Fibroblast of mammary gland (primary cell): Measurements from ENCODE around the gene KCNQ1.

ENCODE experiments used
- DNase-seq: peaks from one replicate; pipeline ENCODE4 v3.0.0-alpha.2; 2010; ENCODE audit warnings: low read depth
- H3K4me3 ChIP-seq: 2 replicates; pipeline ENCODE4 v1.5.1; 2011; ENCODE audit warnings: low read depth, mild to moderate bottlenecking, low read length, moderate library complexity; ENCODE audit not compliant: control insufficient read depth
- TF ChIP-seq, protein P1 (sequence below): conservative IDR thresholded peaks from 2 replicates; pipeline ENCODE4 v1.5.1; 2011; ENCODE audit warnings: low read depth, low read length, inconsistent platforms; ENCODE audit not compliant: control insufficient read depth, insufficient read depth

The KCNQ1 gene

DNA sequence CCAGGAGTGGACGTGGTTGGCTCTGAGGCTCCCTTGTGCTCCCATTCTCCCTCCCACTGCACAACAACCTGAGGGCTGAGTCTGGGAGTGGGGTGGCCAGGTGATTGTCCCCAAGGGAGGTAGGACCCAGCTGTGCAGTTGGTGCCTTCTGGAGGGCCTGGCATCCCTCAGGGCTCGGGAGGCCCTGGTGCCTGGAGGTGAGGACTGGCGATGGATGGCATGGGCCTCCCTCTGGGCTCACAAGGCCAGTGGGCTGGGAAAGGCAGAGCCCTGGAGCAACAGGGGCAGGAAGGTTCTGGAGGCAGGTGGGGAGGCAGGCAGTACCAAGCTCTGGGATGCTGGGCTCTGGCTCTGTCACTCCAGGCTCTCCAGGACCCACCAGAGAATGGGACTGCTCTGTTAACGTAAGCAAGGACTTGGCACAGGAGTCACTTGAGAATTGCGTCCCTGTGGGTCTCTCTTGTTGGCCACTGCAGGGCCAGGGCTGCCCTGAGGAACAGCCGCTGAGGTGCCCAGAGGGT is 140.8 kb downstream of the KCNQ1 start:
- DNase-seq: no peak
- H3K4me3 ChIP-seq: no peak overlapping the region
- TF ChIP-seq, protein P1, sequence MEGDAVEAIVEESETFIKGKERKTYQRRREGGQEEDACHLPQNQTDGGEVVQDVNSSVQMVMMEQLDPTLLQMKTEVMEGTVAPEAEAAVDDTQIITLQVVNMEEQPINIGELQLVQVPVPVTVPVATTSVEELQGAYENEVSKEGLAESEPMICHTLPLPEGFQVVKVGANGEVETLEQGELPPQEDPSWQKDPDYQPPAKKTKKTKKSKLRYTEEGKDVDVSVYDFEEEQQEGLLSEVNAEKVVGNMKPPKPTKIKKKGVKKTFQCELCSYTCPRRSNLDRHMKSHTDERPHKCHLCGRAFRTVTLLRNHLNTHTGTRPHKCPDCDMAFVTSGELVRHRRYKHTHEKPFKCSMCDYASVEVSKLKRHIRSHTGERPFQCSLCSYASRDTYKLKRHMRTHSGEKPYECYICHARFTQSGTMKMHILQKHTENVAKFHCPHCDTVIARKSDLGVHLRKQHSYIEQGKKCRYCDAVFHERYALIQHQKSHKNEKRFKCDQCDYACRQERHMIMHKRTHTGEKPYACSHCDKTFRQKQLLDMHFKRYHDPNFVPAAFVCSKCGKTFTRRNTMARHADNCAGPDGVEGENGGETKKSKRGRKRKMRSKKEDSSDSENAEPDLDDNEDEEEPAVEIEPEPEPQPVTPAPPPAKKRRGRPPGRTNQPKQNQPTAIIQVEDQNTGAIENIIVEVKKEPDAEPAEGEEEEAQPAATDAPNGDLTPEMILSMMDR: no peak

DNA sequence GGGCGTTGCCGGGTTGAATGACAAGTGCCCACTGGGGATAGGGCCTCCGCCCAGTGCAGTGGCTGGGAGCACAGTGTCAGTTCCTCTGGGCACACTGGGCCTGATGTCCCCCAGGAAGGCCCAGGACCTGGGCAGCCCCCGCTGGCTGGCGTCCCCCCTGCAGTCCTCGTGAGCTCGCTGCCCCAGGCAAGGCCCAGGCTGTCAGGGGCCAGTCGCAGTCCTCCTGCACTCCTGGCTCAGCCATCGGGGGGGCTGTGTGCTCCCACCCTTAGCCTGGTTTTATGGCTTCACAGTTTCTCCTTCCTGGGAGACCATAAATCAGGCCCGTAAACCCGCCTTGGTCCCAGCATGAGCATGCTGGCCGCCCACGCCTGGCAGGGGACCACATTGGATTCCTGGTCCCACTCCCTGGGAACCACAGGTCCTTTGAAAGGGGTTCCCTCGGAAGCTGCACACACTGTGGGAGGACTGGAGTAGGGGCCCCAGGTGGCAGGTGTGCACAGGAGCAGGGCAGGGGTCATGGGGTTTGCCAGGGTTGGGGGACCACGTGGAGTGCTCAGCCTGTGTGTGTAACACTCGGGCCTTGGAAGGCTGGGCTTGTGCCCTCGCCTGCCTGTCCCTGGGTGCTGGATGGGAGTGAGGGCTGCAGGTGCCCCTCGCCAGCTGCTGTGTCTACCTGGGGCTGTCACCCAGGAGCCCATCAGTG is 141.4 kb downstream of the KCNQ1 start:
- no peak for DNase-seq
- TF ChIP-seq, protein P1: no peak
- H3K4me3 ChIP-seq: no peak overlapping the region

DNA sequence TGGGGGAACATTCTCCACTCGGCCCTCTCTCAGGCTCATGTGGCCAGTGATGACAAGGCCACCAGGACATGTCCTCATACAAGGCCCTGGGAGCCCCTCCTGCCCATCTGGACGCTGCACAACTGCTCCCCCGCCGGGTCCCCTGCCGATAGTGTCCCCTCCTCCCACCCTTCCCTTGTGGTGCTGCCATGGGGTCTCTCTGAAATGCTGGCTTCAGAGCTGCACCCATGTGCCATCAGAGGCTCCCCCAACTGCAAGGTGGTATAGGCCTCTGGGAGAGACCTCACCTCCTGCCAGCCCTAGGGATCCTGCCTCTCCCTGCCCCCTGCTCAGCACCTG is 142.0 kb downstream of the KCNQ1 start:
- no peak overlapping the region for H3K4me3 ChIP-seq
- TF ChIP-seq, protein P1: no peak
- no peak for DNase-seq

DNA sequence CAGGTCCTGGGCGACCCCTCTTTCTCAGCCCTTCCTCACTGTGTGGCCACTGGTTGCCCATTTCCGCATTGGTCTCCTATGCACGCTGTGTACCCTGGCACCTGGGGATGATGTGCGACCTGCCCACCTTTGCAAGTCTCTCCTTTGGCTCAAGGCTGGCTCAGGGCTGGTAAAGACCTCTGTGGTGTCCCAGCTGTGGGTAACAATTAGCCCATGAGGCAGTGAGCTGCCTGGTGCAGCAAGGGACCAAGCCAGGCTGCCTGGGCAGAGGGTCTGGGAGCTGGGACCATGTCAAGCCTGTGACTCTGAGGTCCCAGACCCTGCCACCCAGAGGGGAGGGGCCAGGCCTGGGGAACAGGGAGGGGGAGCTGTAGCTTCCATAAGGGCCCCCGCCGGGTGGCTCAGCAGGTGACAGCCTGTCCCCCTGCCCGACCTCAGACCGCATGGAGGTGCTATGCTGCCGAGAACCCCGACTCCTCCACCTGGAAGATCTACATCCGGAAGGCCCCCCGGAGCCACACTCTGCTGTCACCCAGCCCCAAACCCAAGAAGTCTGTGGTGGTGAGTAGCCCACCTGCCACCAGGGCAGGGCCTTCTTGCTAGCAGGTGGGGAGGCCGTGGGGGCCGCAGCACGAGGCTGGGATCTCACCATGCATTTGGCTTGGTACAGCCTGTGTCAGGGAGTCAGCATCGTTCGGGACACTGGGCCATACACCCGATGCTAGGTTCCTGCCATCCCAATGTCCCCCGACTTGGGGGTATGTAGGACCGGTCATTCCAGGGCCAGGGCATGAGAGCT is 142.5 kb downstream of the KCNQ1 start:
- TF ChIP-seq, protein P1: no peak
- no peak overlapping the region for H3K4me3 ChIP-seq
- no peak for DNase-seq

DNA sequence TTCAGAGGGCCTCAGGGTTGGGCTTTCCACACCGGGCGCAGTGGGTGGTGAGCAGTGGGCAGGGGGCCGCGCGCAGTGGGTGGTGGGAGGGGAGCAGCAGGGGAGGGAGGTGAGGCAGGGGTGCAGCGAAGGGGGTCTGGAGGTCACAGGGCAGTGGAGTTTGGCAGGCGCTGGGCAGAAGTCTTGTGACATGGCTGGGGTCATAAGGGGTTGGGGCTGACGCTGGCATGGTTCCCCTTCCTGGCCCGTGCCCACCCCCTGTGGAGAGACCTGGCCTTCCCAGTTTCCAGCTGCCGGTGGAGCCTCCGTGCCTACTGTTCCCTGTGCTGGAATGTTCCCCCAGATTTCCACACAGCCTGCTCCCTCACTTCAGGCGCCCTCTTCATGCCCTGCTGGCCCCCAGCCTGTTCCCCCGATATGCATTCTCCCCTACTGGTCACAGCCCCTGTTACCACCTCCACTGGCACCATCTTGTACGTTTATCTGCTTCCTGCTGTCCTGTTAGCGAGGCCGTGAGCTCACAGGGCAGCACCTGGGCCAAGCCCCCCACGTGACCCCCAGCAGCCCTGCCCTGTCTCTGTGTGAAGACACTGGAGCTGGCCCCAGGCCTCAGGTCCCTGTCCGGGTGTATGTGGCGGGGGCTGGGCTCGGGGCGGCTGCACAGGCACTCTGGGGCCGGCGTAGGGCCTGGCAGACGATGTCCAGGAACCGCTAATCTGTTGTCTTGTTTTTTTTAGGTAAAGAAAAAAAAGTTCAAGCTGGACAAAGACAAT is 143.4 kb downstream of the KCNQ1 start:
- TF ChIP-seq, protein P1: no peak
- no peak for DNase-seq
- no peak overlapping the region for H3K4me3 ChIP-seq

DNA sequence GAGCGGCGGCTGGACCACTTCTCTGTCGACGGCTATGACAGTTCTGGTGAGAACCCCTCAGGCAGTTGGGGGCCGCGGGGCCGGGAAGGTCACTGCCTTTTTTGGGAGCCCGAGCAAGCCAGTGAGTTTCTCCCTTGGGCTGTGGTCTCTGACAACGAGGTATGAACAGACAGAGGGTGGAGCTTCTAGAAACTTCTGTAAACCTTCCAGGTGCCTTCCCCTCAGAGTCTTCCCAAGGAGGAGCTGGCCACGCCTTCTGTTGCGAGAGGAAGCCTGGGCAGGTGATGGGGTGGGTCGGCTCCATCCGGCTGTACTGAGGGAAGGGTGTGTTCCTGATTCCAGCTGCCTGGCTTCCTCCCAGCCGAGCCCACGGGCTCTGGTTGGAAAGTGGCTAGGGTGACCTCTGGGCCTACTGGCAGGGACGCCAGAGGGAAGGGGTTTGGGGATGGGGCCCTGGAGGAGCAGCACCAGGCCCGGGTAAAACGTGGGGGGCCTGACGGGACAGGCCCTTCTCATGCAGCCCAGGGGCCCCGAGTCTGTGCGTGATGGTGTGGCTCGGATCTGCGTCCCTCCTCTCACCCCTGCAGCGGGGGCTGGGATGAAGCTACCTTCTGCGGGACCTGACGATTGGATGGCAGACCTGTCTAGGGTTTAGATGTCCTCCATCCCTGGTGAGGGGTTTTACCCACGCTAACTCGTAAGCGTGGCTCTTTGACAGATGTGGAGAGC is 144.2 kb downstream of the KCNQ1 start:
- TF ChIP-seq, protein P1: no peak
- no peak overlapping the region for H3K4me3 ChIP-seq
- DNase-seq: no peak
